ENCODE results near the gene NFS1.

DNA sequence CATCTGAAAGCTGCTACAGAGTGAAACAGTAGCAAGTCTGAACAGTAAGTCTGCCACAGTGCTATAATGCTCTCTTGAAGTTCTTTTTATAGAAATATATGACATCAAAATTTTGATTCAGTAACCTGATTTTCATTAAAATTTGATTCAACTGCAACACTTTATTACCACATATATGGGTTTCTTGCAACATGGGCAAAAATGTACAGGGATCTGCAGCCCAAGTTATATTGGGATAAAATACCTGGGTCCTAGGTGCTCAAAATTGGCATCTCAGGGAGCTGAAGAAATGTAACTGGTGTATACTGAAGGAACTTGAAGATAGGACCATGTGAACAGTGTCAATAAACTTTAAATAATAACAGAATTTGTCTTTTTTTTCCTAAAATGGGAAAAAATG, 10.9 kb upstream of the NFS1 start:
- TF ChIP-seq CTCF (optimal IDR thresholded peaks at IDR 0.05 in 1 of 3, IDR thresholded peaks at IDR 0.05 in 1 of 3, conservative IDR thresholded peaks at IDR 0.05 in 1 of 3; ENCODE audit: extremely low read depth in 1 of 3, insufficient read depth in 2 of 3, low read length in 3 of 3) (no peak), EZH2 (IDR thresholded peaks at IDR 0.05; ENCODE audit: low read length) (no peak)

All from keratinocyte (primary cell).